Measurements from ENCODE around the gene SPATA2L. TPM values are rescaled to one million over a fixed set of nuclear protein-coding genes. Genes with fewer than 3 reads are reported as not detected.
A peak's percentile ranks its signal among the peaks of the same experiment; 100 is the strongest.

Gene SPATA2L
- total and polyA plus RNA-seq, 2 of the 13 experiments (the other 11 are each of a cell fraction or from before 2014, with no cell fraction given), result 9.1 to 20.7 TPM

- TF ChIP-seq HIC2 (CRISPR knock-in tag; IDR thresholded peaks at IDR 0.05; ENCODE audit: low read depth) (no peak), REXO4 (CRISPR knock-in tag; IDR thresholded peaks at IDR 0.05; ENCODE audit: borderline replicate concordance) (0 out of 2 replicates have a peak, but pooled peaks have one; percentile 44), HOXA3 (CRISPR knock-in tag; IDR thresholded peaks at IDR 0.05) (no peak), DZIP1 (CRISPR knock-in tag; IDR thresholded peaks at IDR 0.05) (no peak), ZNF646 (CRISPR knock-in tag; IDR thresholded peaks at IDR 0.05) (no peak), ATF6 (CRISPR knock-in tag; conservative IDR thresholded peaks at IDR 0.05) (no peak), ZNF354B (CRISPR knock-in tag; IDR thresholded peaks at IDR 0.05) (no peak), ZFP62 (CRISPR knock-in tag; IDR thresholded peaks at IDR 0.05) (no peak), ZNF747 (CRISPR knock-in tag; IDR thresholded peaks at IDR 0.05; ENCODE audit: borderline replicate concordance) (no peak; the same call in 1 of the 2 replicates), ZXDC (CRISPR knock-in tag; IDR thresholded peaks at IDR 0.05) (no peak), ZBTB7A (CRISPR knock-in tag; IDR thresholded peaks at IDR 0.05) (no peak), ZNF484 (CRISPR knock-in tag; IDR thresholded peaks at IDR 0.05; ENCODE audit: borderline replicate concordance, low read depth) (no peak), ZNF850 (CRISPR knock-in tag; conservative IDR thresholded peaks at IDR 0.05) (no peak), NFATC3 (CRISPR knock-in tag; IDR thresholded peaks at IDR 0.05) (no peak)
These were observed 19.0 kb upstream of the SPATA2L start (continued) for GRCh38 chr16:89720551-89720812.
